Fibroblast of villous mesenchyme (primary cell): ENCODE data around the gene TMEM37. TPM values are rescaled to one million over a fixed set of nuclear protein-coding genes. Genes with fewer than 3 reads are reported as not detected.

Source experiments
- DNase-seq: peaks from one replicate; pipeline ENCODE4 v3.0.0-alpha.2; 2010; ENCODE audit warnings: low read depth
- H3K4me3 ChIP-seq: 2 replicates; pipeline ENCODE4 v1.5.1; 2011; ENCODE audit warnings: low read depth, mild to moderate bottlenecking, low read length
- CTCF ChIP-seq: IDR thresholded peaks from 2 replicates; pipeline ENCODE4 v1.5.1; 2012; ENCODE audit warnings: low read depth, mild to moderate bottlenecking, low read length; ENCODE audit not compliant: insufficient read depth
- total RNA-seq: library from RNA; depleted of rRNA; stranded (reverse); fragments of >200 nt; gene quantifications from 2 replicates; pipeline ENCODE4 v1.2.3, GENCODE V29; 2012

Gene TMEM37
- total RNA-seq, 1 donor, result 1.3 TPM

- DNase-seq, result no peak
- TF ChIP-seq CTCF, result no peak
- H3K4me3 ChIP-seq, result no peak overlapping the region
These were observed 2.1 kb downstream of the TMEM37 start for GRCh38 chr2:119433636-119434327.

GRCh38 chr2:119434664-119435063 is 3.0 kb downstream of the TMEM37 start:
- no peak for DNase-seq
- TF ChIP-seq CTCF, result no peak
- H3K4me3 ChIP-seq, result no peak overlapping the region

- no peak for DNase-seq
- TF ChIP-seq CTCF, result no peak
- H3K4me3 ChIP-seq, result no peak overlapping the region
These were observed 3.7 kb downstream of the TMEM37 start for GRCh38 chr2:119435081-119435952.

- no peak for DNase-seq
- H3K4me3 ChIP-seq, result no peak overlapping the region
- TF ChIP-seq CTCF, result no peak
These were observed 4.3 kb downstream of the TMEM37 start for GRCh38 chr2:119435953-119436297.

- no peak for TF ChIP-seq CTCF
- no peak overlapping the region for H3K4me3 ChIP-seq
- no peak for DNase-seq
These were observed 5.5 kb downstream of the TMEM37 start for GRCh38 chr2:119436993-119437772.

GRCh38 chr2:119438128-119438656 is 6.5 kb downstream of the TMEM37 start:
- no peak for TF ChIP-seq CTCF
- no peak for DNase-seq
- H3K4me3 ChIP-seq, result no peak overlapping the region
